ENCODE data around the gene OPN1MW3.
"Not testable (repeated sequence)": the region's sequence is repeated elsewhere in the genome, so short reads cannot be mapped to it uniquely, and the experiment has no call there.

OPN1MW3 gene

GRCh38 chrX:154294791-154295574 lies 37.6 kb downstream of the OPN1MW3 start, which contains the start of gene TEX28:
Gene TEX28 (minus strand): TSS chrX:154295124. CDS start chrX:154292117, 3,007 bp downstream.
- TF ChIP-seq, protein P1, sequence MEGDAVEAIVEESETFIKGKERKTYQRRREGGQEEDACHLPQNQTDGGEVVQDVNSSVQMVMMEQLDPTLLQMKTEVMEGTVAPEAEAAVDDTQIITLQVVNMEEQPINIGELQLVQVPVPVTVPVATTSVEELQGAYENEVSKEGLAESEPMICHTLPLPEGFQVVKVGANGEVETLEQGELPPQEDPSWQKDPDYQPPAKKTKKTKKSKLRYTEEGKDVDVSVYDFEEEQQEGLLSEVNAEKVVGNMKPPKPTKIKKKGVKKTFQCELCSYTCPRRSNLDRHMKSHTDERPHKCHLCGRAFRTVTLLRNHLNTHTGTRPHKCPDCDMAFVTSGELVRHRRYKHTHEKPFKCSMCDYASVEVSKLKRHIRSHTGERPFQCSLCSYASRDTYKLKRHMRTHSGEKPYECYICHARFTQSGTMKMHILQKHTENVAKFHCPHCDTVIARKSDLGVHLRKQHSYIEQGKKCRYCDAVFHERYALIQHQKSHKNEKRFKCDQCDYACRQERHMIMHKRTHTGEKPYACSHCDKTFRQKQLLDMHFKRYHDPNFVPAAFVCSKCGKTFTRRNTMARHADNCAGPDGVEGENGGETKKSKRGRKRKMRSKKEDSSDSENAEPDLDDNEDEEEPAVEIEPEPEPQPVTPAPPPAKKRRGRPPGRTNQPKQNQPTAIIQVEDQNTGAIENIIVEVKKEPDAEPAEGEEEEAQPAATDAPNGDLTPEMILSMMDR (IDR thresholded peaks at IDR 0.05; ENCODE audit: low read depth, low read length) = no peak
- no peak for DNase-seq (ENCODE audit: low read depth in 2 of 2)
- no peak within 1 kb of the TSS for H3K4me3 ChIP-seq (replicated peaks in 1 of 2; ENCODE audit: low read depth in 2 of 2, low read length in 2 of 2)

DNA sequence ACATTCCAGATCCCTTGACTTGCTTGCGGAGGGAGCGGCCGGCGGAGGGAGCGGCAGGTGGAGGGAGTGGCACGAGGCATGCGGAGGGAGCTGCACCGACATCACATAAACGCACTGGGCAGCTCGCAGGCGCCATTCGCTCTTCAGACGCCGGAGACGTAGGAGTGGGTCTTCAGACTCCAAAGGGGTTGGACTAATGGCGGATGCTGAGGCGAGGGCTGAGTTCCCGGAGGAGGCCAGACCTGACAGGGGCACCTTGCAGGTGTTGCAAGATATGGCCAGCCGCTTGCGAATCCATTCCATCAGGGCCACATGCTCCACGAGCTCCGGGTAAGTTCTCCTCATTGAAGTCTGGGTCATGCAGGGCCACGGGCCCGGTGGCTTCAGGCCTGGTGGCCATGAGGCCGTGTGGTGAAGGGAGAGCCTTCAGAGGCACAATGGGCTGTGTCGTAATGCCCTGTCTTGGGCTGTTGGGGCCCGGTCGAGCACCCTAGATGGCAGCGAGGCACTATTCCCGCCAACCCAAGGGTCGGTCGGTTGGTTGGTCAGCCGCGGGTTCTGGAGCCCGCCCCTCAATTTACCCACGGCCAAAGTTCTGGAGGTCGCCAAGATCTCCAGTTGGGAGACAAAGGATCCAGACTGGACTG lies 38.4 kb downstream of the OPN1MW3 start, which contains the start of gene TKTL1:
Gene TKTL1, plus strand, starts transcription at position 132 of the 647 bp plus-strand sequence. Its CDS starts 65 bp downstream, at position 197.
- DNase-seq (ENCODE audit: low read depth in 2 of 2) = no peak
- TF ChIP-seq, protein P1 (IDR thresholded peaks at IDR 0.05; ENCODE audit: low read depth, low read length) = no peak
- no peak within 1 kb of the TSS for H3K4me3 ChIP-seq (replicated peaks in 1 of 2; ENCODE audit: low read depth in 2 of 2, low read length in 2 of 2)

GRCh38 chrX:154296731-154297130 lies 39.3 kb downstream of the OPN1MW3 start:
- DNase-seq (ENCODE audit: low read depth in 2 of 2) = no peak
- no peak overlapping the region for H3K4me3 ChIP-seq (replicated peaks in 1 of 2; ENCODE audit: low read depth in 2 of 2, low read length in 2 of 2)
- TF ChIP-seq, protein P1 (IDR thresholded peaks at IDR 0.05; ENCODE audit: low read depth, low read length) = no peak

DNA sequence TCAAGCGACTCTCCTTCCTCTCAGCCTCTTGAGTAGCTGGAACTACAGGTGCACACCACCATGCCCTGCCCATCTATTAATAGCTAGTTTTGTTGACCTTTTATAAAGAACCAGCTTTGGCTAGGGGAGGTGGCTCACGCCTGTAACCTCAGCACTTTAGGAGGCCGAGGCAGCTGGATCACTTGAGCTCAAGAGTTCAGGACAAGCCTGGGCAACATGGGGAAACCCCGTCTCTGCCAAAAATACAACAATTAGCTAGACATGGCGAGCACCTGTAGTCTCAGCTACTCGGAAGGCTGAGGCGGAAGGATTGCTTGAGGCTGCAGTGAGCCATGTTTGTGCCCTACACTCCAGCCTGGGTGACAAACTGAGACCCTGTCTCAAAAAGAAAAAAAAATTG lies 40.9 kb downstream of the OPN1MW3 start:
- no peak for DNase-seq (ENCODE audit: low read depth in 2 of 2)
- TF ChIP-seq, protein P1 (IDR thresholded peaks at IDR 0.05; ENCODE audit: low read depth, low read length) = no peak

DNA sequence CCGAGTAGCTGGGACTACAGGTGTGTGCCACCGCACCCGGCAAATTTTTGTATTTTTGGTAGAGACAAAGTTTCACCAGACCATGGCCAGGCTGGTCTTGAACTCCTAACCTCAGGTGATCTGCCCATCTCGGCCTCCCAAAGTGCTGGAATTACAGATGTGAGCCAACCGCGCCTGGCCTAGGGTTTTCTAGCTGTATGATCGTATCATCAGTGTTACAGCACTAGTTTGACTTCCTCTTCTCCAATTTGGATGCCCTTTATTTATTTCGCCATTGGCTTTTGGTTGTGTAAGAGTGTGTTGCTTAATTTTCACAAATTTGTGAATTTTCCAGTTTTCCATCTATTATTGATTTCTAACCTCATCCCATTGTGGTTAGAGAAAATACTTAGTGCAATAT lies 43.4 kb downstream of the OPN1MW3 start:
- TF ChIP-seq, protein P1 (IDR thresholded peaks at IDR 0.05; ENCODE audit: low read depth, low read length) = no peak
- no peak overlapping the region for H3K4me3 ChIP-seq (replicated peaks in 1 of 2; ENCODE audit: low read depth in 2 of 2, low read length in 2 of 2)
- no peak for DNase-seq (ENCODE audit: low read depth in 2 of 2)

More for the DNA sequence above, 40.9 kb downstream of the OPN1MW3 start:
- H3K4me3 ChIP-seq (replicated peaks in 1 of 2; ENCODE audit: low read depth in 2 of 2, low read length in 2 of 2) = no peak overlapping the region

GRCh38 chrX:154302998-154303397 lies 45.6 kb downstream of the OPN1MW3 start:
- not testable (repeated sequence) for DNase-seq (ENCODE audit: low read depth in 2 of 2); H3K4me3 ChIP-seq (replicated peaks in 1 of 2; ENCODE audit: low read depth in 2 of 2, low read length in 2 of 2)

GRCh38 chrX:154303476-154303875 lies 46.1 kb downstream of the OPN1MW3 start:
- no peak for DNase-seq (ENCODE audit: low read depth in 2 of 2)
- no peak overlapping the region for H3K4me3 ChIP-seq (replicated peaks in 1 of 2; ENCODE audit: low read depth in 2 of 2, low read length in 2 of 2)
- TF ChIP-seq, protein P1 (IDR thresholded peaks at IDR 0.05; ENCODE audit: low read depth, low read length) = no peak

Data from cardiac fibroblast (primary cell).